ENCODE results near the gene IFI16.
"Not testable (repeated sequence)": the region's sequence is repeated elsewhere in the genome, so short reads cannot be mapped to it uniquely, and the experiment has no call there.

The IFI16 gene

DNA sequence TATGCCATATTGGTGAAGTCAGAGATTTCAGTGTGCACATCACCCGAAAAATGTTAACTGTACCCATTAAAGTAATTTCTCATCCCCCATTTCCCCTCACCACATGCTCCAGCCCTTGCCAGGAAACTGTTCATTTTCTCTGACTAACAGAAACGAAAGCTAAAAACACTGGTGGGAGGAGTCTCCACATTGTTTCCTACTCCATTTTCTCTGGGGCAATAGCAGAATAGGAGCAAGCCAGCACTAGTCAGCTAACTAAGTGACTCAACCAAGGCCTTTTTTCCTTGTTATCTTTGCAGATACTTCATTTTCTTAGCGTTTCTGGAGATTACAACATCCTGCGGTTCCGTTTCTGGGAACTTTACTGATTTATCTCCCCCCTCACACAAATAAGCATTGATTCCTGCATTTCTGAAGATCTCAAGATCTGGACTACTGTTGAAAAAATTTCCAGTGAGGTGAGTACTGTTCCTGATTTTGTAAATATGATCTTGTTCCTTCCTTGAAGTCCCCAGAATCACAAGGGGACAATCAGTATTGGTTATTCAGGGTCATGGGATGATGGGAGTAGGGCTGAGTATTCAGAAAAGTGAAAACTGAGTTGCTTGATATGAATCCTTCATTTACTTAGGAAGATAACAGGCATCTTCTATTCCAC, at the start of gene IFI16:
Gene IFI16 (plus strand): TSS at position 204 of the 658 bp plus-strand sequence. CDS start 4,774 bp downstream, outside the sequence.
- DNase-seq: no peak

- DNase-seq: no peak
Measured at GRCh38 chr1:158961178-158961577, 48.5 kb upstream of the IFI16 start.

- DNase-seq: no peak
Measured at GRCh38 chr1:158962983-158963382, 46.7 kb upstream of the IFI16 start.

DNA sequence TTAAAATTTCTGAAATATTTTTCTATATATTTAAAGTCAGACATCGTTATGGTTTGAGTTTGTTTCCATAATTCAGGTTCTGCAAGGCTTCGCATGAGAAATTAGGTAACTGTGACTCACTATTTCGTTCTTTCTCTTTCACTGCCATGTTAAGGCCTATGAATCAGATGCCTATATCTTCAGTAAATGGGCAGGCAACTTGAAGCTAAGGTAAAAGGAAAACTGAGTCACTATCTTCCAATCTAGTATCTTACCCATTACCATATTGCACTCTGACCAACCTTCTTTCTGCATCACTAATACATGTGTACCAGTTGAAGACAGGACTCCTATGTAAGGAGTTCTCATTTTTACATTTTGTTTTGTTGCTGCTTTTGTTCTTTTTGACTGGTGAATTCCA, 40.5 kb upstream of the IFI16 start:
- no peak for DNase-seq

DNA sequence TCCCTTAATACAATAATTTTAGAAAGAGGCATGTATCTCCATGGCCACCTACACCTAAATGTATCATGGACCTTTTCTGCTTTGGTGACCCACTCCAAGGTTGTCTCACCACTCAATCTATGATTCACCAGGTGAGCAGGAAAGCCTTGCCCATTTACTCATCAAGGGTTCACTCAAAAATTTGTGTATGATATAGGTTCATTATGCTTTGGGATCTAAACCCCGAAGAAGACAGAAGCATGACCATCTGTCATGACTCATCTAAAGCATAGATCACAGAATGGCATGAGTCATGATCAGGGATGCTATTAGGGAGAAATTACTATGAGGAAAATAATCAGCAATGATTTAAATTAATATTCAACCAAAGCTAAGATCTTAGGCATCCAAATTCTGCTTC, 39.9 kb upstream of the IFI16 start:
- DNase-seq: no peak

DNA sequence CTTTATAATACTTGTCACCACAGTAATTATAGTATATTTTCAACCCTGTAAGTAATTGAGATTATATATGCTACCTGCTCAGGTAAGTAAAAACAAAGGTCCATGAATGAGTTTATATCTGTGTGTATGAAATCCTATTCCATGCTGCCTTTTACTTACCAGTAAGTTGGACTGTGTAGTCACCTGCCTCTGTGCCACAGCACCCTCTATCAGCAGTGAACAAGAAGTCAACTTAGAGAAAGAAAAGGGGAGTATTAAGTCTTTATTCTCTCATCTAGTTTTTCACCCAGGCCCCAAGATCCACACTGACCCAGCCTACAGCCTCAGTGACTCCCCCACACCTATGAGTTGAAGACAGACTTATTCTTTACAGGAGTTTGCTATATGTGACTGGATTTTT, 36.9 kb upstream of the IFI16 start:
- DNase-seq: no peak

- no peak for DNase-seq
Measured at GRCh38 chr1:158976219-158976618, 33.5 kb upstream of the IFI16 start.

DNA sequence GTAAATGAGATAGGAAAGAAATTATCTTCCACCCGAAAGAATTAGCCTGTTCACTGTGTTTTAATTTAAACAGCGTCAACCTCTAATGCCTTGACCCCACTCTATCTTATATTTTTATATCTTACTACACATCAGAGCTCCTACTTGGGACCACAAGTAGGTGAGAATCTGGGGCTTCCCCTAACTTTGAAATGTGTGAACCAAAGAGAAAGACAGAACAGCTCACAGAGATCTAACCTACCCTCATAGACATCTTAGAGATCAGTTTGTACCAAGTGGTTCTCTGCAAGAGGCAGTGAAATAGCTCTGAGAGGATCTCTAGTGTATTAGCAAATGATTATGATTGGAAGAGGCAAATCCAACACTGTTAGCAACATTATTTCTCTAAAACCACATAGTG, 31.0 kb upstream of the IFI16 start:
- DNase-seq: no peak

GRCh38 chr1:158979229-158979628, 30.5 kb upstream of the IFI16 start:
- no peak for DNase-seq

DNA sequence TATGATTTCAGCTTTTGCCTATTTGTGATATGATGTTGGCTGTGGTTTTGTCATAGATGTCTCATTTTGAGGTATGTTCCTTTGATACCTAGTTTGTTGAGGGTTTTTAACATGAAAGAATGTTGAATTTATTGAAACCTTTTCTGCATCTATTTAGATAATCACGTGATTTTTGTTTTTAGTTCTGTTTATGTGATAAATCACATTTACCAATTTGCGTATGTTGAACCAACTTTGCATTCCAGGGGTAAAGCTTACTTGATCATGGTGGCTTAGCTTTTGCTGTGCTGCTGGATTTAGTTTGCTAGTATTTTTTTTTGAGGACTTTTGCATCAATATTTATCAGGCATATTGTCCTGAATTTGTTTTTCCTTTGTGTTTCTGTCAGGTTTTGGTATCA, 26.5 kb upstream of the IFI16 start:
- DNase-seq: no peak

DNA sequence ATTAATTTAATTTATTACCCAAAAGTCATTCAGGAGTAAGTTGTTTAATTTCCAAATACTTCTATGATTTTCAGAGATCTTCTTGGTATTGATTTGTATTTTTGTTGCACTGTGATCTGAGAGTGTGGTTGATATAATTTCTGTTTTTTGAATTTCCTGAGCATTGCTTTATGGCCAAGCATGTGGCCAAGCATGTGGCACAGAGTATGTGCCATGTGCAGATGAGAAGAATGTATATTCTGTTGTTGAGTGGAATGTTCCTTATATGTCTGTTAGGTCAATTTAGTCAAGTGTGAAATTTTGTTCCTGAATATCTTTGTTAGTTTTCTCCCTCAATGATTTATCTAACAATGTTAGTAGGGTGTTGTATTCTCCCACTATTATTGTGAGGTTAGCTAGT, 25.3 kb upstream of the IFI16 start:
- no peak for DNase-seq

DNA sequence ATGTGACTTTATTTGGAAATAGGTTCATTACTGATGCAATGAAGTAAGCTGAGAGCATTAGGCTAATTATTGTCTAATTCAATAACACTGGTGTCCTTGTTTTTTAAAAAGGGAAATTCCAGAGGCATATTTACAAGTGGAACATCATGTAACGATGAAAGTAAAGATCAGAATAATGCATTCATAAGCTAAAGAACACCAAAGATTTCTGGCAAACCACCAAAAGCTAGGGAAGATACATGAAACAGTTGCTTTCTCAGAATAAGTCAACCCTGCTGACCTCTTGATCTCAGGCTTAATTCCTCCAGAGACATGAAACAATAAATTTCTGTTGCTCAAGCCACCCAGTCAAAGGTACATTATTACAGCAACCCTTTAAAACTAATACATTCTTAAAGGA, 20.3 kb upstream of the IFI16 start:
- no peak for DNase-seq

DNA sequence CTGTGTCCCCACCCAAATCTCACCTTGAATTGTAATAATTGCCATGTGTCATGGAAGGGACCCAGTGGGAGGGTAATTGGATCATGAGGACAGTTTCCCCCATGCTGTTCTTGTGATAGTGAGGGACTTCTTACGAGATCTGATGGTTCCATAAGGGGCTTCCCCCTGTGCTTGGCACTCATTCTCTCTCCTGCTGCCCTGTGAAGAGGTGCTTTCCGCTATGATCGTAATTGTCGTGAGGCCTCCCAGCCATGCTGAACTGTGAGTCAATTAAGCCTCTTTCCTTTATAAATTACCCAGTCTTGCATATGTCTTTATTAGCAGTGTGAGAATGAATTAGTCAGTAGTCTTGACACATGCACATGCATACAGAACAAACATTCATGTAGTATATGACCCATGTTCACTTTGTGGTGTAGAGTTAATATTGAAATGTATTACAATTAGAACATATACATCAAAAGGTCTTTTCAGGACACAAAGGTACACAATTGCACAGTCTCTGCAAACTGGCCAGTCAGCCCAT, 16.9 kb upstream of the IFI16 start:
- DNase-seq: no peak

- no peak for DNase-seq
Measured at GRCh38 chr1:158996998-158997397, 12.7 kb upstream of the IFI16 start.

GRCh38 chr1:158998037-158998780, 11.5 kb upstream of the IFI16 start:
- DNase-seq: no peak

- DNase-seq: no peak
Measured at GRCh38 chr1:158998781-158999161, 10.9 kb upstream of the IFI16 start.

DNA sequence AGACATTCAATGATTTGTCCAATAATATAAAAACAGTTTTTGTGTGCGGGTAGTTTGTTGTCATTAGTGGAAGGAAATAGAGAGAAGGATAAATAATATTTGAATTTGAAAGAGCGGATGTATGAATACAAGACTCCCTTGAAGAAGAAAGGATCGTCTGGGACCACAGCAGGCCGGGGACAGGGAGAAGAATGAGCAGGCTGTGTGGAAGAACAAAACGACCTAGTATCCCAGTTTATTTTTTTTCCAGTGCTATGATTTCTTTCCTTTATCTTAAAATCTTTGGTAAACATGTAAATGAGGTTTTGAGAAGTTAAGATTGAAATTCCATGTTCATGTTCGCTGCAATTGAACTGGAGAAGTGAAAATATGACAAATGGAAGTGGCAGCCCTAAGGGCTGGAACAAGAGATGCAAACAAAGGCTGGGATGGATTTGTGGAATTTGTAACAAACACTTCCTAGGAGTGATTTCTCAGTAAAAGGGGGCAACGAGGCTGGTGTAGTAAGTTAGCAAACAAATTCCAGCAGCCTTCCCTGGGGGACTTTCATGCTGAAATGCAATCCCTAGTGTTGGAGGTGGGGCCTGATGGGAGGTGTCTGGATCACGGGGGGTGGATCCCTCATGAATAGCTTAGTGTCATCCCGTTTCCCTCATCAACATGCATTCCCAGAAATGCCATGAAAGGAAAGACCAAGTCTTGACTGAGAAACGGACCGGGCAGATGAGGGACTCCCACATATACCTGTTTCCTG, 10.2 kb upstream of the IFI16 start:
- no peak for DNase-seq

DNA sequence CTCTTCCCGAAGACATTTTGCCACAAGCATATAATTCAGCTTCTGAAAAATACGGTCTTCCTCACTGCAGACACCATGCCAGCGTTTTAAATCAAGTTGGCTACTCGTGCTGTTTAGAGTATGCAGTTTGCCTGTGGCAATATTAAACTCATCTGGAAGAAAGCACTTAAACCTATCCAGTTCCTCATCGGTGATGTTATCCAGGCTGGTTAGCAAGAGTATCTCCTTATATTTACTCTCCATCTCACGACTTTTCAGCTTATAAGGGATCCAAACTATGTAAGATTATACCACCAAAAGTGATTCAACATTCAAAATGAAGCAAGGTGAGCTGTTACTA, 9.7 kb upstream of the IFI16 start:
- DNase-seq: no peak

- no peak for DNase-seq
Measured at GRCh38 chr1:159000625-159001024, 9.1 kb upstream of the IFI16 start.

DNA sequence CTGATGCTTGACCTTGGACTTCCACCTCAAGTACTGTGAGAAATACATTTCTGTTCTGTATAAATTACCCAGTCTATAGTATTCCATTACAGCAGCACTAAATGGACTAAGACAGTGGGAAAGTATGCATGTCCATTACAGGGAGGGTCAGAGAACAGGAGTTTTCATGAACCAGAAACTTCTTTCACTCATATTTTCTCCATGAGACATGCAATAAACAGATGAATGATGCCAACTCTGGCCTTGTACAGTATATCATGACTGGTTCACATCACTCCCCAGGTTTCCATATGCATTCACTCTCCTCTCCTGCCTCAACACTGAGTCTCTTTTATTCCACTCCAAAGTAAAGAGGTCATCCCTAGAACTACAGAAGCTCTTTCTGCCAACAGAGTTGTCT, 4.5 kb upstream of the IFI16 start:
- DNase-seq: no peak

DNA sequence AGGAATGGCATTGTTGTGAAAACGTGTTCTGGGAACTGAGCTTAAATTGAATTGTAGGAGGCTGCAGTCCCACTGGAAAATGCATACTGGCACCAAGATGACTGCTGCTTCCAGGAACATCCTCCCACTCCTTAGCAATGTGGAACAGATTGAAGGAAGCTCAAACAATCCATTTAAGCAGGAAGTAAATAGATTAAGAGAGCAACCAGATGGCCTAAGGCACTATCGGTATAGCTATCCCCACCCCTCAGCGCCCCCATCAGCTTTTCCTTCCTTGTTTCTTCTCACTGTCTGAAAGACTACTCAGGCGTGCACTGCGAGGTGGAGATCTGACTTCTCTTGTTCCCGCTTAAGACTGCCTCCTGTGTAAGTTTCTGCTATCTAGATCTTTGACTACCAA, 4.0 kb upstream of the IFI16 start:
- DNase-seq: no peak

DNA sequence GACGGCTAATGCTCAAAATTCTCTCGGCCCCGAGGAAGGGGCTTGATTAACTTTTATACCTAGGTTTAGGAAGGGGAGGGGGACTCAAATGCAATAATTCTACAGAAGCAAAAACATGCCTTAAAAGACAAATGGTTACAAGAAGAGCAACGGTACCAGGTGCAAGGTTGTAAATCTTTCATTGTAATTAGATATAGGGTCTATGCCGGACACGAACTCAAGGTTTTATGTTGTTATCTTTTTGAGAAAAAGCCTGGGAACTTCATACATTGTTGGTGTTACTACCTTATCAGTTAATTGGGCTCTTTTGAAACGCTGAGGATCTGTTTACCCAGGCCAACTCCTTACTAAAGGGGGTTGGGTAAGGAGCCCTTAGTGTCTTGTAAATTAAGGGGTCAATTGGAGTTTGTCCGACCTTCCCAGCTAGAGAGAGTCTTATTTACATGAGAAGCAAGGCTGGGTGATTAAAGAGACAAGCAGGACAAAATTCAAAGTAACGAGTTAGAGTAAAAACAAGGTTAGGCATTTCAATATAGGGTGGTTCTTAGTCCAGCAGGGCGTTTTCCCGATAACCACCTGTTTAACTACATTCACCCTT, 3.4 kb upstream of the IFI16 start:
- not testable (repeated sequence) for DNase-seq

- no peak for DNase-seq
Measured at GRCh38 chr1:159007726-159008125, 2.0 kb upstream of the IFI16 start.

All from cerebellar nuclear complex (tissue), 1 donor.